ENCODE measurements around the gene RMND1.
A peak's percentile ranks its signal among the peaks of the same experiment; 100 is the strongest.

RMND1 gene

DNA sequence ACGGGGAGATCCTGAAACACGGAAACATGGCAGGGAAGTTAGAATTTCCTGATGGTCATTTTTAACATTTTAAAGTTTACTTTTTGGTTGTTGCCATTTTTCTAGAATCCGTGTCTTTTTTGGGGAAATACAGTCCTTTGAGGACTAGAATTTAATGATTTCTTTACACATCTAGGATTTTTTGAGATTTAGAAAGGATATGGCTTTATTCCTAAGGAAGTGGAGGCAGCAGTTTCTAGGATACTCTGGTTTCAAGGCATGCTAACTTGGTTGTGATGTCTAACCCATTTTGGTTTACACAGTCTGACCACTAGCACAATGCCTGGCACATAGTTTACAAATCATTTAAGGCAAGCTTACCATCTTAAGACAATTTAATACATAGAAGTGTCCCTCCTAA, 59.5 kb downstream of the RMND1 start:
- H3K4me1 ChIP-seq: peaks cover 0 to 68% (median 42%) of the 10 kb centered on the region in 4 donors
- peak overlapping the region; percentile 100 for H3K27ac ChIP-seq
- peak overlapping the region; percentile 100 for H3K4me3 ChIP-seq
- no peaks in the 10 kb centered on the region for H3K36me3 ChIP-seq
- intact Hi-C loops (cut with DNase I; ENCODE audit: low total_unique reads): no loop called here
- DNase-seq: no peak
- H3K9me3 ChIP-seq: no peaks in the 10 kb centered on the region
- TF ChIP-seq, protein P1, sequence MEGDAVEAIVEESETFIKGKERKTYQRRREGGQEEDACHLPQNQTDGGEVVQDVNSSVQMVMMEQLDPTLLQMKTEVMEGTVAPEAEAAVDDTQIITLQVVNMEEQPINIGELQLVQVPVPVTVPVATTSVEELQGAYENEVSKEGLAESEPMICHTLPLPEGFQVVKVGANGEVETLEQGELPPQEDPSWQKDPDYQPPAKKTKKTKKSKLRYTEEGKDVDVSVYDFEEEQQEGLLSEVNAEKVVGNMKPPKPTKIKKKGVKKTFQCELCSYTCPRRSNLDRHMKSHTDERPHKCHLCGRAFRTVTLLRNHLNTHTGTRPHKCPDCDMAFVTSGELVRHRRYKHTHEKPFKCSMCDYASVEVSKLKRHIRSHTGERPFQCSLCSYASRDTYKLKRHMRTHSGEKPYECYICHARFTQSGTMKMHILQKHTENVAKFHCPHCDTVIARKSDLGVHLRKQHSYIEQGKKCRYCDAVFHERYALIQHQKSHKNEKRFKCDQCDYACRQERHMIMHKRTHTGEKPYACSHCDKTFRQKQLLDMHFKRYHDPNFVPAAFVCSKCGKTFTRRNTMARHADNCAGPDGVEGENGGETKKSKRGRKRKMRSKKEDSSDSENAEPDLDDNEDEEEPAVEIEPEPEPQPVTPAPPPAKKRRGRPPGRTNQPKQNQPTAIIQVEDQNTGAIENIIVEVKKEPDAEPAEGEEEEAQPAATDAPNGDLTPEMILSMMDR (IDR thresholded peaks at IDR 0.05): no peak
- no peaks in the 10 kb centered on the region for H3K27me3 ChIP-seq

- Histone ChIP-seq H3K36me3 (no peaks in the 10 kb centered on the region), H3K4me1 (peaks cover 0 to 63% (median 39%) of the 10 kb centered on the region in 4 donors)
- intact Hi-C loops (cut with DNase I; ENCODE audit: low total_unique reads): no loop called here
These were observed 60.2 kb downstream of the RMND1 start, which contains the start of gene ZBTB2 for GRCh38 chr6:151391471-151392413. Gene ZBTB2, minus strand, starts transcription at chr6:151391559. Its CDS starts 17,922 bp downstream, at chr6:151373637.

GRCh38 chr6:151390851-151391470, 61.0 kb downstream of the RMND1 start:
- intact Hi-C loops (cut with DNase I; ENCODE audit: low total_unique reads): no loop called here

More at GRCh38 chr6:151391471-151392413, 60.2 kb downstream of the RMND1 start, which contains the start of gene ZBTB2:
- peak within 1 kb of the TSS; percentile 100 for H3K27ac ChIP-seq
- peak within 1 kb of the TSS; percentile 100 for H3K4me3 ChIP-seq
- TF ChIP-seq, protein P1 (IDR thresholded peaks at IDR 0.05): no peak
- H3K27me3 ChIP-seq: no peaks in the 10 kb centered on the region
- peak; percentile 83 to 85 for DNase-seq
- no peaks in the 10 kb centered on the region for H3K9me3 ChIP-seq

DNA sequence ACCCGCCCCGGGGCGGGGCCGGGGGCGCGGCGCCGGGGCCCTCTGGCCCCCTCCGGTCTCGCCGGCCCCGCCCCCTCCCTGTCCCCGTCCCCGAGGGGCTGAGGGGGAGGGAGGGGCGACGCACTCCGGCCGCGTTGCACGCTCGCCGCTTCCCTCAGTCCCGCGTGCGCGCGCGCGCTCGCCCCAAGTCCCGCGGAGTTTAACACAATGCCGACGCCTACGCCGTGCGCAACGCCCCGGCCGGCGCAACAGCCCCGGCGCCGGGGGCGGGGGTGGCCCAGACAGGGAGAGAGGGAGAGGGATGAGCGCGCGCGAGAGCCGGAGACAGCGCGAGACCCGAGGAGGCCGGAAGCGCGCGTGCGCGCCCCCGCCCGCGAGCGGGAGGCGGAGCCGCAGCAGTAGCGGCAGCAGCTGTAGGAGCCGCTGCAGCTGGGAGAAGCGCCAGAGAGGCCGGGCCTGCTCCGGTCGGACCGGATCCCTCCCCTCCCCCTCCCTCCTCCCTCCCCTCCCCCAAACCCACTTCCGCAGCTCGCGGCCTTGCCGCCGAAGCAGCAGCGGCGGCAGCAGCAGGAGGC, 61.6 kb downstream of the RMND1 start:
- DNase-seq: peak; percentile 97 to 99
- Histone ChIP-seq H3K4me3 (peak overlapping the region; percentile 100), H3K27me3 (no peaks in the 10 kb centered on the region), H3K27ac (peak overlapping the region; percentile 100), H3K4me1 (peaks cover 0 to 50% (median 34%) of the 10 kb centered on the region in 4 donors), H3K36me3 (no peaks in the 10 kb centered on the region), H3K9me3 (no peaks in the 10 kb centered on the region)
- intact Hi-C loops (cut with DNase I; ENCODE audit: low total_unique reads): no loop called here
- TF ChIP-seq, protein P1 (IDR thresholded peaks at IDR 0.05): no peak

More at GRCh38 chr6:151390851-151391470, 61.0 kb downstream of the RMND1 start:
- DNase-seq: peak; percentile 66 to 86
- Histone ChIP-seq H3K4me3 (peak overlapping the region; percentile 100), H3K9me3 (no peaks in the 10 kb centered on the region), H3K27ac (peak overlapping the region; percentile 100), H3K36me3 (no peaks in the 10 kb centered on the region), H3K4me1 (peaks cover 0 to 56% (median 39%) of the 10 kb centered on the region in 4 donors), H3K27me3 (no peaks in the 10 kb centered on the region)
- TF ChIP-seq, protein P1 (IDR thresholded peaks at IDR 0.05): no peak

- peak overlapping the region; percentile 100 for H3K4me3 ChIP-seq
- intact Hi-C loops (cut with DNase I; ENCODE audit: low total_unique reads): no loop called here
- H3K9me3 ChIP-seq: no peaks in the 10 kb centered on the region
- no peaks in the 10 kb centered on the region for H3K36me3 ChIP-seq
- H3K4me1 ChIP-seq: peaks cover 0 to 44% (median 31%) of the 10 kb centered on the region in 4 donors
- H3K27ac ChIP-seq: peak overlapping the region; percentile 100
- TF ChIP-seq, protein P1 (IDR thresholded peaks at IDR 0.05): no peak
- no peaks in the 10 kb centered on the region for H3K27me3 ChIP-seq
- DNase-seq: peak; percentile 77 to 83
These were observed 62.2 kb downstream of the RMND1 start for GRCh38 chr6:151389618-151390275.

Measured in tibial artery (tissue), 4 donors.